AG04450 (cell line): ENCODE measurements around the gene MYO1B. TPM values are rescaled to one million over a fixed set of nuclear protein-coding genes. Genes with fewer than 3 reads are reported as not detected.

ENCODE experiments used
- CTCF ChIA-PET: fragments of 300-600, 350-600 bp; formaldehyde crosslinking; extraction: SDS; loops from one replicate; lab custom pipeline; 2022; ENCODE audit warnings: antibody characterized with exemption, inconsistent platforms; lab: Charles Lee
- POLR2A ChIA-PET: fragments of 350-600 bp; formaldehyde crosslinking; extraction: SDS; loops from one replicate; lab custom pipeline; 2021; ENCODE audit warnings: antibody characterized with exemption, inconsistent platforms; lab: Yijun Ruan, JAX
- DNase-seq: peaks from one replicate; pipeline ENCODE4 v3.0.0-alpha.2; 2011; ENCODE audit warnings: low read depth, low spot score
- H3K27ac ChIP-seq: one replicate; pipeline ENCODE4 v1.5.1; 2012; ENCODE audit warnings: low read depth, low read length, control low read depth
- H3K27me3 ChIP-seq: one replicate; pipeline ENCODE4 v1.6.0; 2012; ENCODE audit warnings: low read length; ENCODE audit not compliant: control insufficient read depth, insufficient read depth
- H3K4me3 ChIP-seq: 2 replicates; pipeline ENCODE4 v1.5.1; 2011; ENCODE audit warnings: mild to moderate bottlenecking, low read depth, low read length, control low read depth
- H3K9me3 ChIP-seq: 2 replicates; pipeline ENCODE4 v1.5.1; 2012; ENCODE audit warnings: low read length; ENCODE audit not compliant: control insufficient read depth, insufficient read depth
- polyA plus RNA-seq: library from polyadenylated mRNA; depleted of rRNA; stranded (reverse); fragments of >200 nt; gene quantifications from 2 replicates; pipeline ENCODE4 v1.2.3, GENCODE V29; 2011
- TF ChIP-seq, protein P1 (sequence below): IDR thresholded peaks from 2 replicates; pipeline ENCODE4 v1.5.1; 2011; ENCODE audit warnings: low read depth, low read length, control low read depth, inconsistent platforms

Gene MYO1B
- polyA plus RNA-seq, 1 experiment: 149 TPM

DNA sequence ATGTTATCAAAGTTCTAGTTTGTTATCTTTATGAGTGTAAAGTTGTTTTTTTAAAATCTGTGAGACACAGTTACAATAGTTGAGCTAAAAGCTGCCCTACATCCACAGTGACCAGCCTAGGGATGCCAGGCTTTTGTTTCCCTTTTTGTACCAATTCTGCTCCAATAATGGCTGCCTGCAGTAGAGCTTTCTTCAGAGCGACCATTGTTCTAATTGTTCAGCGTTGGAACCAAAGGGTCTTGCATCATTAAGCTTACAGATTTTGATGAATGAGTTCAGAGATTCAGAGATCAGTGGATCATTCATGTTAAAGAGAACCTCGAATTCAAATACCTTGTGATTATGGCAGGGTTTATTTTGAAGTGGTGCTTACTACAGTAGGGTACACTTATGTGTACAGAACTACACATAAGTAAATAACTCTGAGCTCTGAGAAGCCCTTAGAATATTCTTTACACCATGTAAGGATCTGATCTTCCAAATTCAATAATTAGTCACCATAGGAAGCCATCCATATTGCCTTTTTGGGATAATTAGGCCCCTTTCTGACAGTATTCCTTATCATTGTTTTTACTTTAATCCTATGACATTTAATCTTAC, 157.9 kb downstream of the MYO1B start:
- H3K4me3 ChIP-seq: no peak overlapping the region
- no peak for DNase-seq
- TF ChIP-seq, protein P1, sequence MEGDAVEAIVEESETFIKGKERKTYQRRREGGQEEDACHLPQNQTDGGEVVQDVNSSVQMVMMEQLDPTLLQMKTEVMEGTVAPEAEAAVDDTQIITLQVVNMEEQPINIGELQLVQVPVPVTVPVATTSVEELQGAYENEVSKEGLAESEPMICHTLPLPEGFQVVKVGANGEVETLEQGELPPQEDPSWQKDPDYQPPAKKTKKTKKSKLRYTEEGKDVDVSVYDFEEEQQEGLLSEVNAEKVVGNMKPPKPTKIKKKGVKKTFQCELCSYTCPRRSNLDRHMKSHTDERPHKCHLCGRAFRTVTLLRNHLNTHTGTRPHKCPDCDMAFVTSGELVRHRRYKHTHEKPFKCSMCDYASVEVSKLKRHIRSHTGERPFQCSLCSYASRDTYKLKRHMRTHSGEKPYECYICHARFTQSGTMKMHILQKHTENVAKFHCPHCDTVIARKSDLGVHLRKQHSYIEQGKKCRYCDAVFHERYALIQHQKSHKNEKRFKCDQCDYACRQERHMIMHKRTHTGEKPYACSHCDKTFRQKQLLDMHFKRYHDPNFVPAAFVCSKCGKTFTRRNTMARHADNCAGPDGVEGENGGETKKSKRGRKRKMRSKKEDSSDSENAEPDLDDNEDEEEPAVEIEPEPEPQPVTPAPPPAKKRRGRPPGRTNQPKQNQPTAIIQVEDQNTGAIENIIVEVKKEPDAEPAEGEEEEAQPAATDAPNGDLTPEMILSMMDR: no peak
- ChIA-PET POLR2A (no interaction called here), CTCF (interaction anchor here (1.2 to 1.5 kb wide), 2 partner anchors 98 to 238 kb away, joined by 4 read pairs; no protein-coding TSS in a partner anchor)
- no peaks in the 10 kb centered on the region; the same call in 1 of the 2 replicates for H3K9me3 ChIP-seq
- H3K27me3 ChIP-seq: no peaks in the 10 kb centered on the region
- no peak overlapping the region for H3K27ac ChIP-seq

DNA sequence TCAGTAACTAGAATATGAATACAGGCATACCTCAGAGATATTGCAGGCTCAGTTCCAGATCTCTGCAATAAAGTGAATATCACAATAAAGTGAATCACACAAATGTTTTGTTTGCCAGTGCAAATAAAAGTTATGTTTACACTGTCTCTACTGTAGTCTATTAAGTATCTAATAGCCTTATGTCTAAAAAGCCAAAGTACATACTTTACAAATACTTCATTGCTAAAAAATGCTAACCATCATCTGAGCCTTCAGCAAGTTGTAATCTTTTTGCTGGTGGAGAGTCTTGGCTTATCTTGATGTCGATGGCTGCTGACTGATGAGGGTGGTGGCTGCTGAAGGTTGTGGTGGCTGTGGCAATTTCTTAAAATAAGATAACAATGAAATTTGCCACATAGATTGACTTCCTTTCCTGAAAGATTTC, 159.4 kb downstream of the MYO1B start:
- TF ChIP-seq, protein P1: no peak
- POLR2A ChIA-PET: no interaction called here
- H3K4me3 ChIP-seq: no peak overlapping the region
- no peak for DNase-seq
- H3K27me3 ChIP-seq: no peaks in the 10 kb centered on the region
- no peaks in the 10 kb centered on the region for H3K9me3 ChIP-seq
- CTCF ChIA-PET: interaction anchor here (1.0 kb wide), 1 partner anchor 187 kb away, joined by 3 read pairs; no protein-coding TSS in a partner anchor
- no peak overlapping the region for H3K27ac ChIP-seq

DNA sequence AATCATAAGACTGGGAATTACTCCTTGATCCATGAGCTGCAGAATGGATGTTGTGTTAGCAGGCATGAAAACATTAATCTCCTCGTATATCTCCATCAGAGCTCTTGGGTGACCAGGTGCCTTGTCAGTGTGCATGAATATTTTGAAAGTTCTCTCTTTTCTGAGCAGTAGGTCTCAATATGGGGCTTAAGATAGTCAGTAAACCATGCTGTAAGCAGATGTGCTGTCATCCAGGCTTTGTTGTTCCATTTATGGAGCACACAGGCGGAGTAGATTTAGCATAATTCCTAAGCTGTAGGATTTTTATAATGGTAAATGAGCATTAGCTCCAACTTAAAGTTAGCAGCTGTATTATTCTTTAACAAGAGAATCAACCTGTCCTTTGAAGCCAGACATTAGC, 160.3 kb downstream of the MYO1B start:
- no peak for DNase-seq
- no peak overlapping the region for H3K4me3 ChIP-seq
- no peak overlapping the region for H3K27ac ChIP-seq
- TF ChIP-seq, protein P1: no peak
- H3K9me3 ChIP-seq: no peaks in the 10 kb centered on the region
- ChIA-PET POLR2A (no interaction called here), CTCF (interaction anchor here (1.3 kb wide), 1 partner anchor 96 kb away, joined by 6 read pairs; no protein-coding TSS in a partner anchor)
- no peaks in the 10 kb centered on the region for H3K27me3 ChIP-seq

DNA sequence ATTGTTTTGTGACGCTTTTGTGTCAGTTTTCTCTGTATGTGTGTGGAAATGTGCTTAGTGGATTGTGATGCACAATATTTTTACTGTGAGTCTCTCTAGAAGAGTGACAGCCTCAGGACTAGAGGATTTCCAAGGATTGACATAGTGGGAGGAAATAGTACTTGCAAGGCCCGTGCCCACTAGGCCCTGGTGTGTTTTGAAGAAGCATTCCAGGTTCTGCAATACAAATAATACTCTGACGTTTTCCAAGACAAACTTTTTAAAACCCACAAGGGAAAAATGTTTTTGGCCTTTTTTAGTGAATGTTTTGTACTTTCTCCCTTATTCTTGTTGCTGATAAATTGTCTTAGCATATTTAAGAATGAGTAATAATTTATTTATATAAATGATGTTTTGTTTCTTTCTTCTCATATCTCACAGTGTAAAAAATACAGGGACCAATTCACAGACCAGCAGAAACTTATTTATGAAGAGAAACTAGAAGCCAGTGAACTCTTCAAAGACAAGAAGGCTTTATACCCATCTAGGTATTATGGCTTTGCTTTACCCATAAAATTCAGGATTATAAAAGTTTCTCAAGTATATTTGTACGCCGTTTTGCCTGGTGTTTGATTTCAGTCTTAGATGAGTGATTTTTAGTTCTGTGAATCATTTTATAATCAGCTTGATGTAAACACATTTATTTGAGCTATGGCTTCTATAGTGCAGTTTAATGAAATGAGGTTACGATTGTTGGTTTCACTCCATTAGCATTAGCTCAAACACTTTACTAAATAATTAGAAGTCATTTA, 165.6 kb downstream of the MYO1B start:
- CTCF ChIA-PET: interaction anchor here (1.1 kb wide), 1 partner anchor 90 kb away, joined by 3 read pairs; no protein-coding TSS in a partner anchor
- Histone ChIP-seq H3K9me3 (no peaks in the 10 kb centered on the region), H3K27ac (no peak overlapping the region), H3K27me3 (no peaks in the 10 kb centered on the region), H3K4me3 (no peak overlapping the region)
- TF ChIP-seq, protein P1: no peak
- no peak for DNase-seq
- POLR2A ChIA-PET: interaction anchor here (1.0 kb wide), 1 partner anchor 10 kb away, joined by 3 read pairs; no protein-coding TSS in a partner anchor
